GM19372 (cell line): ENCODE results near the gene SLC6A6.
"Not testable (repeated sequence)": the region's sequence is repeated elsewhere in the genome, so short reads cannot be mapped to it uniquely, and the experiment has no call there.

Experiments used
- ATAC-seq: cut with Tn5 transposase; IDR thresholded peaks from one replicate; pipeline ENCODE4 v1.9.1; 2021; ENCODE audit warnings: mild to moderate bottlenecking, low read depth, moderate library complexity; ENCODE audit not compliant: unreplicated experiment

Gene SLC6A6

DNA sequence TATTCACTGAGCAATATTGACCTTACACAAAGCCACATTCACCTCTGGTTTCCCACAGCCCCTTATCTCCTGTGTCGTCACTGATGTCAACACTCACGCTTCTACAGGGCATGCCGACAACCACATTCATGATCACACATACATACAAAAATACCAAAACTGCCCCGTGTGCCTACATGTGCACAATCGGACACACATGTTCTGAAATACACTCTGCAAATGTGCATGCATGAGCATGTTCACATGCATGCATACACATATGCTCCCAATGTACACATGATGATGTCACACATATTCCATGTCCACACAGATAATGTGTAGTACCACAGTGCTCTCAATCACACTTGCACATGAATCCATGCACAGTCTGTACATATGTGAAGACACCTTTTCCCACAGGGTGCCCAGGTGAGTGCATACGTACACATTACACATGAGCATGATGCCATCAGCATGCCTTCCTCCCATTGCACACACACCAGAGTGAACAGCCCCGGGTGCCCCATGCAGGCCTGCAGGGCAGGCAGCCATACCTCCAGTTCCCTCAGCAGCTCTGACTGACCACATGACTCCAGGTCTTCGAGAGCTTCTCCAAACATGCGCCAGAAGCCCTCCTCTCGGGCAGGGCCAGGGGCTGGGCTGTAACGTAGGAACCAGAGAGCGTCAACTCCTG is 100.8 kb downstream of the SLC6A6 start:
- ATAC-seq: no peak

DNA sequence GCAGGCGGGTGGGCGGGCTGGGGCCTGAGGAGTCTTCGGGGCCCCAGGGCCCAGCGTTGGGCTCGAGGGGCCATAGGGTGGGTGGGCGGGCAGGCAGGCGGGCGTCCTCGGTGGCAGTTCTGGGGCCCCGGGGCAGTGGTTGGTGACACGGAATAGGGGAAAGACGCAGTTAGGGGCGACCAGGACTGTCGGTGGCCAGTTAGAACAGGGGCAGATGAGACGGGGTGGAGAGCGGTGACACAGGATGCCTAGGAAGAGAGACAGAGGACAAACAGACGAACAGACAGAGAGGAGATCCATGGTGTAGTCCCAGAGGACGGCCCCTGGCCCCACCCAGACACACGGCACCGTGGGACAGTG is 101.3 kb downstream of the SLC6A6 start:
- no peak for ATAC-seq

DNA sequence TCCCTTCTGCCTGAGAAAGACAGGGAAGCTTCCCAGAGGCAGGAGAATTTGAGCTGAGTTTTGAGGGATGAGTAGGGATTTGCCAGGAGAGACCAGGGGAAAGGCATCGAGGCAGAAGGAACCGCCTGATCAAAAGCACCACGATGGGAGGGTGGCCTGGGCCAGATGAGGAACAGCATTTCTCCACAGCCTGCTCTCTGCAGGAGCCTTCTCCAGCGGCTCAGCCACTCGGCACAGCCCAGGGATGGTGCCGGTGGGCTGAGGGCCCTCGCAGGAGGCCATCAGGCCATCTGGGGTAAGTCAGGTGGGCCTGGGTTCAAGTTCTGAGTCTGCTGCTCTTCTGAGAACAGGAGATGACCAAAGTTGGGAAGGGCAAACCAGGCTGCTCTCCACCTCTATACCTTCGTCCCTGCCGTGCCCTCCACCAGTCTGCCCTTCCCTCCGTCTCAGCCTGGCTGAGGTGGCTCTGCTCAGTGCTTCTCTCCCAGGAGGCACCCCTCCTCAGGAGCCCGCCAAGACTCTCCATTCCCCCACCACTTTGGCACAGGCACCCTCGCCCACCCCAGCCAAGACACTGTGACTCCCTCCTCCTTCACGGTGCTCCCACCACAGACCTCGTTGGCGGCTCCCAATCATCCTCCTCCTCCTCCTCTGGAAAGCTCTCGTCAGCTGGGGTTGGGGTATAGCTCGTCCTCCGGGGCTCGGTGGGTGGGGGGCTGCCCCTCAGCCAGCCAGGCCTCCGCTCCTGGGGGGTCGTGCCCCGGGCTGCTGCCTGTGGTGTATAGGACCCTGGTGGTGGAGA is 102.8 kb downstream of the SLC6A6 start:
- no peak for ATAC-seq

DNA sequence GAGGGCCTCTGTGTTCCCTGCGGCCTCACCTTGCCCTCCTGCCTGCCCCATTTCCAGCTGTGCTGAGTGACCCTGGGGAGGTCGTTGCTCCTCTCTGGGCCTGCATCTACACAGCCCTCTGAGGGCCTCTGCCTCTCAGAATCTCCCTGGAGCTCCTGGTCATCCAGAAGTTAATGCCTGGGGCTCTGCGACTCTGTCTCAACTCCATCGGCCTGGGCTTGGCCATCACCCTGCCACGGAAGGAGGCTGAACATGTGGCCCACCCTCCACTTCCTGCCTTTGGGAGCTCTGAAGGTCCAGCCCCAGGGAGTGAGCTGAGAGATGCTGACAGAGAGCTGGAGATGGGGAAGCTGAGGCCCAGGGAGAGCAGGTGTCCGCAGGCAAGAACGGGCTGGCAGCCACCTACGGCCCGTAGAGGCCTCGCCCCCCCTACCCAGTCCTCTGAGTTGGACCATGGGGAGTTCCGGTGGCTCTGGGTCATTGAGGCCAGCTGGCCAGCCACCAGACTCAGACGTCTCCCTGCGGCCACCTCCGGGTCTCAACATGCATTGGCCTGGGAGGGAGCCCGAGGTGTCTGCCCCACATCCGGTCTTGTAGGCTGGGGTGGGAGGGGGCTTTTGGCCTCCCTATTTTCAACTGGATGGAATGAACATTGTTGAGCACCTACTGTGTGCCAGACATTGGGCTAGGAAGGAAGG is 103.5 kb downstream of the SLC6A6 start:
- ATAC-seq: no peak

DNA sequence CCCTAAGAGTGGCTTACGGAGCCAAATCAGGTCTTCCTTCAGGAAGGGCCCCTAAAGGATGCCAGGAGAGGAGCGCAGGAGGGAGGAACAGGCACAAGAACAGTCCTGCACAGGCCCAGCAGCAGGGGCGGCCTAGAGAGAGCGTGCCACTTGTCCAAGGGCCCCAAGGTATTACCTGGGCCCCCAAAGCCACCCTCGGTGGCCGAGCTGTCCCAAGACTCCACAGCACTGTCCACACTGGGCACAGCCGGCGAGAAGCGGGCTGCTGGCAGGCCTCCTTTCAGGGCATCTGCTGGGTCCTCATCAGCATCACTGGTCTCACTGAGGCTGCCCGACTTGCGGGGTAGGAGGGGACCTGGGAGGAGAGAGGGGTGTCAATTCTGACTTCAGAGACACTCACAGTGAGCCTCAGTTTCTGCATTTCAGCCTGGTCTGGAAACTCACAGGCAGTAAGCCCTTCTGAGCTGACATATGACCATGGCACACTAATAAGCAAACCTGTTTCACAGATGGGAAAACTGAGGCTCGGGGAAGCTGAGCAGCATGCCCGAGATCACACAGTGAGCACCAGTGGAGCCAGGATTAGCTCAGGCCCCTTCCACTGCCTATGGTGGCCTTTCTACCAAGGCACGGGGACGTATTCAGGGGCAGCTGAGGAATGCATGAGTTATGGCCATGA is 104.4 kb downstream of the SLC6A6 start:
- no peak for ATAC-seq

DNA sequence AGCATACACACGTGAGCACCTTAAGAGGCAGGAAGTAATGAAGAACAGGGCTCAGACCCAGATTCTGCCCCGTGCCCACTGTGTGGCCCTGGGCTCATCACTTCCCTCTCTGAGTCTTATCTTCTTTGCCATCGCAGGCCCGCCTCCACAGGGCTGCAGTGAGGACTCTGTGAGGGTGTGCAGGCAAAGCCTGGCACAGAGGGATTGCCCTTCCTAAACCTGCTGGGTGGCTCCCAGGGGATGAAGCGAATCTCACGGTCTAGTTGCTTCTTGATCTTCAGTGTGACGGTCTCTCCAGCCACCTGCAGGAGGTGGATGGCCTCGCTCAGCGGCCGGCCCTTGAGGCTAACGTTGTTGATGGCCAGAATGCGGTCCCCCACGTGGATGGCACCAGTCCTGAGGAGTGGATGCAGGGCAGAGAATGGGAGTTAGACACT is 104.9 kb downstream of the SLC6A6 start:
- no peak for ATAC-seq

DNA sequence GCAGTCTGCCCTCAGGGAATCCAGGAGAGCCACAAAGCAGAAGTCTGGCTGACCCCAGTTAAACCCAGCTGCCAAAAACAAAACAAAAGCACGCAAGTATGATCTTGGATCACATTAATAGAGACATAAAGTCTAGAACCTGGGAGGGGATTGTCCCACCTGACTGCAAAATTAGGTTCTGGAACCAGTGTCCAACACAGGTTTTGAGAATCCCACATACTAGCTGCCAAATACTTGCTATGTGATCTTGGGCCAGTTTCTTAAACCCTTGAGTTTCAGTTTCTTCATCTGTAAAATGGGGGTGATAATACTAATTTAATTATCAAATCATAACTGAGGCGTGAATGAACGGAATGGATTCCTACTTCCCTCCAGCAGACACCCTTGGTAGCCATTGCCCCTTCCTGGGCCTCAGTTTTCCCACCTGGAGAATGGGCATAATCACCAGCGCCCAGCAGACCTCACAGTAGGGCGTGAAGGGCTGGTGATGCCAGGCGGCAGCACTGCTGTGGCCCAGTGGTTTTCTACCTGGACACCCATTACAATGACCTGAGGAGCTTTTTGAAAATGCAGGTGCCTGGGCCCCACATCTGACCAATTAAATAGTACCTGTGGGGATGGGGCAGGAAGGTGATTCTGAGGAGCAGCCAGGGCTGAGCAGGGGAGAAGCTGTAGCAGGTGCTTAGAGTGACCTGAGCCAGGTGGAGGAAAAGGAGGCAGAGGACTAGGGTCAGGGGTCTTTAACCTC is 105.5 kb downstream of the SLC6A6 start:
- ATAC-seq: no peak

DNA sequence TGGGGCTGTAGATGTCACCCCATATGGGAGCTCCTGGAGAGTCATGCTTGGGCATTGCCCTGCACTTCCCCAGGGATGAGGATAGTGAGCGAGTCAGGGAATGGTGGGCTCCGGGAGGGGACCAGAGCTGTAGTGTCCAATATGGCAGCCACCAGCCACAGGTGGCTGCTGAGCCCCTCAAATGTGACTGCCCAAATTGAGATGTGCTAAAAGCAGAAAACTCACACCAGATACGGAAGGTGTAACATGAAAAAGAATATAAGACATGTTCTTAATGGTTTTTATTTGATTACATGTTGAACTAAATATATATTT is 106.1 kb downstream of the SLC6A6 start:
- no peak for ATAC-seq

DNA sequence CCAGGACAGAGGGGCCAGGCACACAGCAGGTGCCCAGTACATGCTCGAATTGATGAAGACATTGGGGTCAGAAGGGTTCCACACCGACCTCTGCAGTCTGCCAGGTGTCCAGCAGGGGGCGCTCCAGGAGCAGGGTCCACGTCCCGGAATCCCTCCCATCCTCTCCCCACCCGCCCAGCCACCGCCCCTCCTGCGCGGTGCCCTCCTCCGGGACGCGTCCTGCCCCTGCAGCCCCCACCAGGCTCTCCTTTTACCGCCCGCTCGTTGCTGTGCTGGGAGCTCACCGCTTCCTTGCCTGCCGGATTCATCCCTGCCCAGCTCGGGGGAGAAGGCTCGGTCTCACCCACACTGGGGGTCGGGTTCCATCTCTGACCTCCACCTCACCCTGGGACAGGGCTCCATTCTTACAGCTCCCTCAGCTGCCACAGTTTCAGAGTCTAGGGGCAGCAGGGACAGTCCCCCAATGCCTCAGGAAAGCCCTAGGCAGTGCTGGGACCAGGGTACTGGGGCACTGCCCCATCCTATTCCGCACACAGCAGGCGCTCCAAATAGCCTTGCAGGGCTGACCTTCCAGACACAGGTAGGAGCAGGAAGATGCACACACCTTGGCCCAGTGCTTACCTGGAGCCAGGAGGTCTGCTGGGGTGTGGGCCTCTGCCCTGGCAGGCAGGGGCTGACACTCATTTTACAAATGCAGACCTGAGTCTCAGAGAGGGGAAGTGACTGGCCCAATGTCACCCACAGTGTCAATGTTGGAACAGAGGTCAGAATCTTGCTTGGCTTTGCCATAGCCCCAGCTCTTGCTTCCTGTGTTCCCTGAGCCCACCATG is 106.8 kb downstream of the SLC6A6 start:
- ATAC-seq: no peak

DNA sequence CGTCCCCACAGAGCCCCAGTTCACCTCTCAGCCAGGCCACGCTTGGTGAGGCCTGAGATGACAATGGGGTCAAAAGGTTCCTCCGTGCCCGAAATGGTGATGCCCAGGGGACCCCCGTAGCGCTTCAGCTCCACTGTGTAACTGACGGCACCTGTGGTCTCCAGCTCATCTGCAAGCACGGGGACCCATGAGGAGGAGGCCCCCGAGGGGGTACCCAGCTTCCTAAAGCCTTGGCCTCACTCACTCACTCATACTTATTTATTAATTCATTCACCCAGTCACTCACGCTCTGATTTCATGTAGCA is 107.3 kb downstream of the SLC6A6 start:
- ATAC-seq: no peak

DNA sequence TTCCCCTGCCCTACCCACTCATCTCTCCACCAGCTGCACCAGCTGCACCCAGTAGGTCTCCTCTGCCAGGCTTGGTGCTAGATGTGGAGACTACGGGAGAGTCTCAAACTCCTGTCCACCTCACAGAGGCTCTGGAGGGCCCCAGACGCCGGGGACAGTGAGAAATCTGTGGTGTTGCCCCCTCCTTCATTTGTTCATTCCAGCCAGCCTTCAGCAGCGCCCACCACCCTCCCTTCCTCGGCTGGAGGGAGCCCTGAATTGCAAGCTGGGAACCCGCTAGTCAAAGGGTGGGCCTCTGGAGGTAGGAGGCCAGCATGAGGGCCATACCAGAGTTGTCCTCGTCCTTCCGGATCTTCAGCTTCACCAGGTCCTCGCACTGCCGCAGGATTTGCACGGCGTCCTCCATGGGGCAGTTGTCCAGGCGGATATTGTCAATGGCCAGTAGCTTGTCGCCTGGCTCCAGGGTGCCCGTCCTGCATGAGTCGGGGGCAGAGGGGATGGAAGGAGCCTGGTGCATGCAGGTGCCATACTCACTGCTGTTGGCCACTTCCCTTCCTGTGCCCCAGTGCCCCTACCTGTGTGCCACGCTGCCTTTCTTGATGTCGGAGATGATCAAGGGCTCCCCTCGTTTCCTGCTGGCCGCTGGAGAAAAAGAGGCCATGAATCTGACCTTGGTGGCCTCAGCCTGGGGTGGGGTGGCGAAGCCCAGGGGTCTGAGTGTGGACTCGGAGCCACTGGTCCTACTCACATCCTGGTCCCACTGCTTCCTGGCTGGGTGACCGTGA is 108.6 kb downstream of the SLC6A6 start:
- no peak for ATAC-seq

DNA sequence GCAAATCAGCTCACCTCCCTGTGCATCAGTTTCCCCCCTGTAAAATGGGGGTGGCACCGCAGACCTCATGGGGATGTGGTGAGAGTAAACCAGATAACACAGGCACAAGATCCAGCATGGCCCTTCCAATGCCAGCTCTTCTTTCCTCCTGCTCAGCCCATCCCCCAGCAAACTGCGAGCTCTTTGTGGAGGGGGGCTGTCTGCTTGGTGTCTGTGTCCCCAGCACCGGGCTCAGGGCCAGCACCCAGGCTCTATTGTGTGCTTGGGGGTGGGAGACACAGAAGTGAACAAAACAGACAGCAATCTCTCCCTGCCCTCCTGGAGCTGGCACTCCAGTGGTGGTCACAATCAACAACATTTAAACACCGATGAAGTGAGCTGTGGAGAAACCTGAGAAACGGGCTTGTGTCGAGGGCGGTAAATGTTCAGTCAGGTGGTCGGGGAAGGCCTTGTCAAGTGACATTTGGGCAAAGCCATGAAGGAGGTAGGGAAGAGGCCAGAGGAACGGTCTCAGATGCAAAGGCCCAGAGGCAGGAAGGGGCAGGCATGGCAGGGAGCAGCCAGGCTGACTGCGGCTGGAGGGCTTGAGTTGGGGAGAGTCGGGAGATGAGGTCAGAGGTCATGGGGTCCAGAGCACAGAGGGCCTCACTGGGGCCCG is 109.3 kb downstream of the SLC6A6 start:
- ATAC-seq: no peak

DNA sequence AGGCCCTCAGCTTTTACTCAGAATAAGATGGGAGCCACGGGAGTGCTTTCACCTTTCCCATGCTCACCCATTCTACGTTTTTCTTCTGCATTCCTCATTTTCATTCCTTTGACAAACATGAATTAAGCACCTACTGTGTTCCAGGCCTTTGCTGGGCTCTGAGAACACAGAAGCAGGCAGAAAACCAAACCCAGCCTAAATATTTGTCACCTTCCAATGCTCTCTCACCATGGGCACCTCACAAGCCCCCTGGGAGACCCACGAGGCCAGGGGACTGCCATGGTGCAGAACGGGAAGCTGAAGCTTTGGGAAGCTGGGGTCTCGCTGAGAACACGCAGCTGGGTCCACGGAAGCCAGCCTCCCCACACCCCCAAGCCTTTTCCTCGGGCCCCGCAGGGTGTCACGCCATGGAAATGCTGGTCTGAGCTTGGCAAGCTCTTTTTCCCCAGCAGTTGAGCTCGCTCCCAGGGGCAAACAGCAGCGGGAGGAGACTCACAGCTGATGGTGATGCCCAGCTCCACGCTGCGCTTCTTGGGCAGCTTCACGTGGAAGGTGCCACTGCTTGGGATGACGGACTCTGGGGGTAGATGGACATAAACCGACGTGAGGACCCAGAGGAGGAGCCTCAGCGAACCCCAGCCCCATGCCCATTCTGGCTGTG is 110.0 kb downstream of the SLC6A6 start:
- ATAC-seq: no peak

DNA sequence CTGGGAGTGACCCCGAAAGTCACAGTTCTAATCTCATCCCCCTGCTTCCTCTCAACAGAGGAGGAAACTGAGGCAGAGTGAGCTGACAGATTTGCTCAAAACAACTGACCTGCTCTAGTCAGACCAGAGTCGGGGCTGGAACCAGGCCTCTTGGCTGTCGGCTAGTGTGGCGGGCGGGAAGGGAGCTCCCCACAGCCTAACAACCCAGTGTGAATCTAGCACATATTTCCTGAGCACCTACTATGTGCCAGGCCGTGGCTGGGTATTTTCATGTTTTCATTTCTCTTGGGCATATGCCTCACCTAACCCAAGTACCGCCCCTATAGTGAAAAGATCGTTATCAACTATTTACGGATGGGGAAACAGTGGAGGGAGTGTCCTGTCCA is 110.5 kb downstream of the SLC6A6 start:
- ATAC-seq: no peak

DNA sequence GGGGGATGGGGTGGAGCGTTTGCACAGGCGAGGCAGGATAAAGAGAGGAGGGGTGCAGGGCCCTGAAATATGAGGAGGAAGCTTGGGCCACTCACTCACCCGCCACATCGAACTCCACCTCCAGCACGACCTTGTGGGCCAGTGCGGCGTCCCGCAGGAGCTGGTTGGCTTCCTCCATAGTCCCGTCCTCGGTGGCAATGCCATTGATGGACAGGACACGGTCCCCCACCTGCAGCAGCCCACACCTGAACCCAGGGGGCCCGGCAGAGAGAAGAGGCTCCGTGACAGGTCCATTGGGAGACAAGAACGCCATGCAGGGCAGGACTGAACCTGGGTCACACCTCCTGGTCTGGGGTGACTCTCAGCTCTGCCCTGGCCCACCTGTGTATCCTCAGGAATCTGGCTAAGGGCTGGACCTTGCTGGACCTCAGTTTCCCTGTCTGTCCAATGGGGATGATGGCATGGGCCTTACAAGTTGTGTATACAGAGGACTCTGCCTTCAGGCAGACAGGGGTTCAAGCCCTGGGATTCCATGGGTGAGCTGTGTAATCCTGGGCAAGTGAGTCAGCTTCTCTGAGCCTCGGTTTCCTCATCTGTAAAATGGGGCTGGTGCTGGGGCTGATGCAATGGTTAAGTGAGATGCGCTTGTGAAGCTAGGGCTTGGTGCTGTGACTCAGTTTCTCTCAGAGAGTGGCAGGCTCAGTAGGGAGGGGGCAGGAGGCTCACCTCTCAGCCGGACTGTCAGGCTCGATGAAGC is 111.3 kb downstream of the SLC6A6 start:
- no peak for ATAC-seq

DNA sequence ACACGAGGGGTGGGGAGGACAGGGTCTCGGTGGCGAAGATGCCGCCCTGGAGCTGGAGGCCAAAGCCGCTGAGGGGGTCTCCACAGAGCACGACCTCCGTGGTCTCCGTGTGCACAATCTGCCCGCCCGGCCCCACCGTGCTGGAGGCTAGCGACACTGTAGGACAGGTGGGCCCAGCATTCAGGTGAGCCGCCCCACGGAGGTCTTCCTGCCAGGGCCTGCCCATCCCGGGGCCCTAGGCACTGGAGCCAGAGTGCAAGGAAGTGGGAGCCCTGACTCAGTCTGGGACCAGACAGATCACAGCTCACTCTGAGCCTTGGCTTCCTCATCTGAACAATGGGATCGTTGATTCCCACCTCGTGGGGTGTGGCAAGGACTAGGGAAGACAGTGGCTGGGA is 111.9 kb downstream of the SLC6A6 start:
- ATAC-seq: no peak

DNA sequence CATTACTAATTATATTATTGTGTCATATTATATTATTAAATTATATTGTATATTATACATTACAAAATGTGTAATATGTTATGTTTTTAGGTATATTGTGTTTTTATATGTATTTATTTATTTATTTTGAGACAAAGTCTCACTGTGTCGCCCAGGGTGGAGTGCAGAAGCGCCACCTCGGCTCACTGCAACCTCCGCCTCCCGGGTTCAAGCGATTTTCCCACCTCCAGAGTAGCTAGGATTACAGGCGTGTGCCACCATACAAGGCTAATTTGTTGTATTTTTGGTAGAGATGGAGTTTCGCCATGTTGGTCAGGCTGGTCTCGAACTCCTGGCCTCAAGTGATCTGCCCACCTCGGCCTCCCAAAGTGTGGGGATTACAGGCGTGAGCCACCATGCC is 113.1 kb downstream of the SLC6A6 start:
- not testable (repeated sequence) for ATAC-seq
